ENCODE results near the gene WWOX. TPM values are rescaled to one million over a fixed set of nuclear protein-coding genes. Genes with fewer than 3 reads are reported as not detected.

Gene WWOX
- total and polyA plus RNA-seq, 2 of the 4 experiments (the other 2 are of a cell fraction): 2.7 to 5.4 TPM

DNA sequence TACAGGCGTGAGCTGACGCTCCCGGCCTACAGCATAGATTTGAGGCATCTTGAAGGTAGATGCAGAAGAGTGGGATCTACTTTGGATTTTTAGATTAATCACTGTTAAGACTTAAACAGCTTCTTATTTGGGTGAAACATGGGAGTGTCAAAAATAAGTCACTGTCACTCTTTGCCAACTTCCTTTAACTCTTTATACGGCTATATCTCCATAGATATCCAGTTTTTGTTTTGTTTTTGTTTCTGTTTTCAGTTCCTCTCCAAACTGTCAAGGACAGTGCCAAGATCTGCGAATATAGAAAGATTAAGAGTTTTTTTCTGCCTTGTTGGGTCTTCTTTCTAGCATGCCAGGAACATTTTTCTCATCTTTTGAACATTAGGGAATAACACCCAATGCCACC, 706.1 kb downstream of the WWOX start:
- H3K27me3 ChIP-seq (ENCODE audit: control insufficient read depth, insufficient read depth, low read length): no peaks in the 10 kb centered on the region
- intact Hi-C loops (cut with micrococcal nuclease) (loop anchor here (5.0 kb wide), 1 partner anchor 248 kb away; no protein-coding TSS in a partner anchor), in situ Hi-C loops (cut with MboI; ENCODE audit: low sequenced_read_pairs) (no loop called here), dilution Hi-C loops (cut with HindIII; ENCODE audit: low sequenced_read_pairs, unreplicated experiment) (no loop called here)
- H2BK15ac ChIP-seq (ENCODE audit: low read depth, low read length): no peak overlapping the region
- H4K5ac ChIP-seq (ENCODE audit: low read depth, low read length): no peak overlapping the region
- no peak overlapping the region for H3K4me3 ChIP-seq (ENCODE audit: insufficient read depth, low read depth, low read length)
- ChIA-PET POLR2A (ENCODE audit: unreplicated experiment) (no interaction called here), CTCF (no interaction called here)
- H3K9ac ChIP-seq (ENCODE audit: low read depth, low read length): no peak overlapping the region
- no peaks in the 10 kb centered on the region for H3K4me1 ChIP-seq (ENCODE audit: control insufficient read depth, insufficient read depth, low read length)
- no peak overlapping the region for H3K4me2 ChIP-seq (ENCODE audit: low read depth, low read length)
- H2AFZ ChIP-seq (replicated peaks; ENCODE audit: low read length, poor library complexity): no peak overlapping the region
- no peak overlapping the region for H2BK5ac ChIP-seq (ENCODE audit: low read depth, low read length, poor library complexity, severe bottlenecking)
- H2BK20ac ChIP-seq (ENCODE audit: low read depth, low read length): no peak overlapping the region
- no peaks in the 10 kb centered on the region for H3K79me1 ChIP-seq (ENCODE audit: low read depth in 1 of 2, low read length in 2 of 2)
- H4K91ac ChIP-seq (ENCODE audit: insufficient read depth, low read depth, low read length): no peak overlapping the region
- no TSS peak for BruUV-seq (replicated peaks)
- TF ChIP-seq, protein P1, sequence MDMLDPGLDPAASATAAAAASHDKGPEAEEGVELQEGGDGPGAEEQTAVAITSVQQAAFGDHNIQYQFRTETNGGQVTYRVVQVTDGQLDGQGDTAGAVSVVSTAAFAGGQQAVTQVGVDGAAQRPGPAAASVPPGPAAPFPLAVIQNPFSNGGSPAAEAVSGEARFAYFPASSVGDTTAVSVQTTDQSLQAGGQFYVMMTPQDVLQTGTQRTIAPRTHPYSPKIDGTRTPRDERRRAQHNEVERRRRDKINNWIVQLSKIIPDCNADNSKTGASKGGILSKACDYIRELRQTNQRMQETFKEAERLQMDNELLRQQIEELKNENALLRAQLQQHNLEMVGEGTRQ (IDR thresholded peaks at IDR 0.05; ENCODE audit: low read depth, low read length): no peak
- TF ChIP-seq FOS (IDR thresholded peaks at IDR 0.05; ENCODE audit: low read depth, low read length): no peak
- ATAC-seq (ENCODE audit: low read depth): no peak
- no peak overlapping the region for H3K14ac ChIP-seq (replicated peaks; ENCODE audit: low read depth, low read length)
- H3K18ac ChIP-seq (ENCODE audit: low read depth, low read length): no peak overlapping the region
- no peak overlapping the region for H3K4ac ChIP-seq (ENCODE audit: low read depth, low read length)
- H4K20me1 ChIP-seq (ENCODE audit: insufficient read depth, low read length): no peaks in the 10 kb centered on the region
- H3K36me3 ChIP-seq (ENCODE audit: control insufficient read depth, insufficient read depth, low read length): no peaks in the 10 kb centered on the region
- H3K27ac ChIP-seq (ENCODE audit: insufficient read depth, low read length): no peak overlapping the region
- H2AK9ac ChIP-seq (replicated peaks; ENCODE audit: low read depth, low read length, poor library complexity): no peak overlapping the region
- H3K56ac ChIP-seq (ENCODE audit: extremely low read depth, insufficient read depth, low read length): no peak overlapping the region
- H2AK5ac ChIP-seq (ENCODE audit: low read depth, low read length): no peak overlapping the region
- no peak overlapping the region for H4K8ac ChIP-seq (ENCODE audit: low read depth in 2 of 2, low read length in 2 of 2)
- no peaks in the 10 kb centered on the region for H3K9me1 ChIP-seq (ENCODE audit: insufficient read depth, low read length)
- peaks cover 12% of the 10 kb centered on the region for H3K9me3 ChIP-seq (ENCODE audit: control insufficient read depth, insufficient read depth, low read length)
- no peak overlapping the region for H3K23ac ChIP-seq (ENCODE audit: low read depth, low read length)
- no peak for DNase-seq
- no CpG with 5 or more reads among the region's 5 CpGs for WGBS, 2 experiments (ENCODE audit: extremely low coverage in 2 of 2, insufficient read length in 1 of 2)
- H2BK120ac ChIP-seq (ENCODE audit: low read depth, low read length): no peak overlapping the region
